GM12878 (cell line): ENCODE results near the gene EVI5L. TPM values are rescaled to one million over a fixed set of nuclear protein-coding genes. Genes with fewer than 3 reads are reported as not detected.
"Not testable (repeated sequence)": the region's sequence is repeated elsewhere in the genome, so short reads cannot be mapped to it uniquely, and the experiment has no call there.

Experiments used
- ATAC-seq: fragments of 200-7000 bp; cut with Tn5 transposase; 3 replicates; pipeline ENCODE4 v1.9.1; 2020; ENCODE audit warnings: mild to moderate bottlenecking, moderate library complexity
- BruUV-seq: library from RNA; stranded (reverse); fragments of 400-500 nt; replicated peaks from 2 replicates; lab custom pipeline; 2021; lab: Mats Ljungman, UMichigan
- CTCF ChIA-PET: fragments of 300-600 bp; sonication (Branson Sonifier 250); formaldehyde crosslinking; extraction: SDS; loops from one replicate; lab custom pipeline; 2021; ENCODE audit warnings: inconsistent platforms; lab: Yijun Ruan, JAX
- POLR2A ChIA-PET: fragments of 350-600 bp; formaldehyde crosslinking; extraction: SDS; loops from one replicate; lab custom pipeline; 2021; ENCODE audit warnings: inconsistent platforms; lab: Charles Lee
- RAD21 ChIA-PET: fragments of 300-600 bp; sonication (Branson Sonifier 250); formaldehyde crosslinking; loops from one replicate; lab custom pipeline; 2023; ENCODE audit warnings: antibody characterized with exemption; ENCODE audit not compliant: unreplicated experiment; lab: Charles Lee
- SMC1A ChIA-PET: fragments of 300-600 bp; sonication (Branson Sonifier 250); formaldehyde crosslinking; loops from one replicate; lab custom pipeline; 2023; ENCODE audit not compliant: unreplicated experiment, uncharacterized antibody; lab: Charles Lee
- DNase-seq: peaks from one replicate; pipeline ENCODE4 v3.0.0-alpha.2; 2011; ENCODE audit warnings: low read depth, low spot score
- FAIRE-seq: peaks from 3 replicates; lab custom pipeline; 2011; peaks lifted over from hg19 to GRCh38; lab: Jason Lieb, UNC
- H2AFZ ChIP-seq: 2 replicates; pipeline ENCODE4 v1.6.0; 2011; ENCODE audit warnings: low read depth, low read length, control low read depth; ENCODE audit not compliant: control insufficient read depth
- H3K27ac ChIP-seq: 2 replicates; pipeline ENCODE4 v1.5.1; 2011; ENCODE audit warnings: control low read depth; ENCODE audit not compliant: control insufficient read depth, insufficient read depth
- H3K27me3 ChIP-seq, 2 experiments: replicated peaks in 1 of 2; 2 replicates each; pipeline versions ENCODE4 v1.6.0 to v1.6.1; 2011; ENCODE audit warnings: low read length in 1 of 2; ENCODE audit not compliant: control insufficient read depth in 2 of 2, insufficient read depth in 2 of 2
- H3K36me3 ChIP-seq, 2 experiments: 2 replicates each; pipeline ENCODE4 v1.5.1; 2011; ENCODE audit warnings: low read length in 1 of 2; ENCODE audit not compliant: control insufficient read depth in 2 of 2, insufficient read depth in 2 of 2
- H3K4me1 ChIP-seq: 2 replicates; pipeline ENCODE4 v1.6.1; 2011; ENCODE audit warnings: mild to moderate bottlenecking, low read length, moderate library complexity, mixed read lengths; ENCODE audit not compliant: control insufficient read depth, insufficient read depth
- H3K4me2 ChIP-seq: 2 replicates; pipeline ENCODE4 v1.6.0; 2011; ENCODE audit warnings: control low read depth; ENCODE audit not compliant: control insufficient read depth, insufficient read depth
- H3K4me3 ChIP-seq: fragments of 200-600 bp; sonication (generic); 2 replicates; pipeline ENCODE4 v1.5.1; 2016
- H3K79me2 ChIP-seq: 2 replicates; pipeline ENCODE4 v1.6.0; 2011; ENCODE audit warnings: low read length; ENCODE audit not compliant: control insufficient read depth, insufficient read depth
- H3K9ac ChIP-seq: 2 replicates; pipeline ENCODE4 v1.8.0; 2011; ENCODE audit warnings: low read length, control low read depth, mixed read lengths; ENCODE audit not compliant: control insufficient read depth, insufficient read depth
- H3K9me3 ChIP-seq: replicated peaks from 3 replicates; pipeline ENCODE4 v1.5.1; 2011; ENCODE audit warnings: mild to moderate bottlenecking, low read length; ENCODE audit not compliant: control insufficient read depth, insufficient read depth
- H4K20me1 ChIP-seq: 2 replicates; pipeline ENCODE4 v1.6.0; 2011; ENCODE audit not compliant: control insufficient read depth, insufficient read depth
- ATF2 ChIP-seq: IDR thresholded peaks from 2 replicates; pipeline ENCODE4 v1.6.1; 2012; ENCODE audit warnings: low read length, inconsistent platforms
- CHD4 ChIP-seq: fragments of 200-600 bp; sonication (generic); IDR thresholded peaks from 2 replicates; pipeline ENCODE4 v1.6.1; 2016; ENCODE audit warnings: mild to moderate bottlenecking
- CREM ChIP-seq: IDR thresholded peaks from 2 replicates; pipeline ENCODE4 v1.6.1; 2014; ENCODE audit warnings: antibody characterized with exemption, low read depth
- FOXK2 ChIP-seq: fragments of 450-650 bp; IDR thresholded peaks from 2 replicates; pipeline ENCODE4 v1.6.1; 2017; ENCODE audit warnings: mild to moderate bottlenecking, moderate library complexity
- MTA3 ChIP-seq: IDR thresholded peaks from 2 replicates; pipeline ENCODE4 v1.6.1; 2012; ENCODE audit warnings: low read length, inconsistent platforms, borderline replicate concordance
- SMC3 ChIP-seq: IDR thresholded peaks from 2 replicates; pipeline ENCODE4 v1.6.1; 2011; ENCODE audit warnings: low read length, improper control_type of control experiment, borderline replicate concordance
- WGBS: methylation state at CpG from one replicate; pipeline ENCODE4 v1.1.6; 2016; ENCODE audit warnings: low lambda C conversion rate; ENCODE audit not compliant: insufficient replicate concordance, insufficient coverage; ENCODE audit errors: missing lambda C conversion rate; 5-methylcytosine and 5-hydroxymethylcytosine counted together
- in situ Hi-C: fragments of 300-500 bp; cut with MboI; formaldehyde crosslinking; loops from 9 replicates; pipeline ENCODE4 v1.14.3; 2018; ENCODE audit warnings: mixed read lengths
- intact Hi-C: fragments of 100-400 bp; cut with micrococcal nuclease; formaldehyde crosslinking; loops from one replicate; pipeline ENCODE4 v1.14.2; 2022; ENCODE audit not compliant: unreplicated experiment
- polyA plus RNA-seq, 11 experiments: library from polyadenylated mRNA; depleted of rRNA in 4 of 11; unstranded in 6 of 11; stranded (reverse) in 5 of 11; fragments of >200 nt; fragmentation: Nextera tagmentation in 4 of 11; fragmentation: Illumina TruSeq in 1 of 11; extraction: Ambion mirVana in 4 of 11; extraction: Trizol in 1 of 11; gene quantifications; 1 replicate in 1 of 11; 2 replicates in 10 of 11; pipeline versions ENCODE4 v1.2.1 to v1.2.3, GENCODE V29; 2011 to 2016; ENCODE audit warnings: inconsistent platforms in 2 of 11, missing spikeins in 2 of 11, low read depth in 1 of 11
- total RNA-seq, 4 experiments: library from RNA; depleted of rRNA in 3 of 4; stranded (reverse); fragments of >200 nt in 3 of 4; fragmentation: Illumina TruSeq in 1 of 4; extraction: Trizol in 1 of 4; gene quantifications; 2 replicates each; pipeline versions ENCODE4 v1.2.1 to v1.2.3, GENCODE V29; 2013 to 2021

Gene EVI5L
- total and polyA plus RNA-seq, 10 of the 15 experiments (the other 5 are each of a cell fraction or from before 2014, with no cell fraction given) = 0.23 to 13.8 (median 5.0) TPM

GRCh38 chr19:7816040-7816439, 14.0 kb upstream of the EVI5L start:
- 0 out of 2 replicates have a peak, but pooled peaks have one; percentile 38 for TF ChIP-seq CHD4
- TF ChIP-seq, all 136 proteins: peak for 1; not testable (repeated sequence) for 135
- H3K9ac ChIP-seq, ATAC-seq, H3K27me3 ChIP-seq, H2AFZ ChIP-seq, H3K36me3 ChIP-seq, intact Hi-C loops, in situ Hi-C loops, H3K4me2 ChIP-seq, RAD21 ChIA-PET, FAIRE-seq, POLR2A ChIA-PET, DNase-seq, SMC1A ChIA-PET, H3K79me2 ChIP-seq, H3K4me3 ChIP-seq, H4K20me1 ChIP-seq, BruUV-seq: not testable (repeated sequence)
- CTCF ChIA-PET = interaction anchor here (1.4 kb wide), 1 partner anchor 12 kb away, joined by 3 read pairs; no protein-coding TSS in a partner anchor
- WGBS = 94% methylated on average over 3 of the region's 3 CpGs
- H3K27ac ChIP-seq = peak overlapping the region; percentile 17
- peaks cover 24% of the 10 kb centered on the region for H3K4me1 ChIP-seq
- H3K9me3 ChIP-seq = peaks cover 19% of the 10 kb centered on the region

- no peak for FAIRE-seq
- in situ Hi-C loops = no loop called here
Observed at GRCh38 chr19:7817801-7818200, 12.2 kb upstream of the EVI5L start.

More at GRCh38 chr19:7817801-7818200, 12.2 kb upstream of the EVI5L start:
- Histone ChIP-seq H3K27me3 (no peaks in the 10 kb centered on the region), H3K79me2 (no peaks in the 10 kb centered on the region), H3K4me2 (no peak overlapping the region), H2AFZ (no peak overlapping the region), H3K4me3 (no peak overlapping the region), H4K20me1 (no peaks in the 10 kb centered on the region), H3K27ac (no peak overlapping the region), H3K9ac (no peak overlapping the region), H3K36me3 (no peaks in the 10 kb centered on the region), H3K4me1 (peaks cover 24% of the 10 kb centered on the region), H3K9me3 (peaks cover 17% of the 10 kb centered on the region)
- ATAC-seq (no peak), DNase-seq (no peak)
- TF ChIP-seq ATF2 (no peak), FOXK2 (no peak), CREM (no peak), MTA3 (no peak), SMC3 (no peak)
- SMC1A ChIA-PET = interaction anchor here (2.6 kb wide), 1 partner anchor 18 kb away, joined by 11 read pairs; no protein-coding TSS in a partner anchor
- POLR2A ChIA-PET = no interaction called here
- no TSS peak for BruUV-seq
- RAD21 ChIA-PET = interaction anchor here (0.6 to 0.8 kb wide), 2 partner anchors 249 to 511 kb away, joined by 3 read pairs; no protein-coding TSS in a partner anchor
- intact Hi-C loops = loop anchor here (2.0 kb wide), 1 partner anchor 17 kb away; no protein-coding TSS in a partner anchor
- CTCF ChIA-PET = interaction anchor here (3.1 kb wide), 1 partner anchor 18 kb away, joined by 10 read pairs; no protein-coding TSS in a partner anchor
- WGBS = 95% methylated on average over 1 of the region's 1 CpG
